SKM-1 (cell line): ENCODE results near the gene ARPC4.
"Not testable (repeated sequence)": the region's sequence is repeated elsewhere in the genome, so short reads cannot be mapped to it uniquely, and the experiment has no call there.

Experiments
- DNase-seq: peaks from one replicate; lab custom pipeline; 2025; ENCODE audit not compliant: unreplicated experiment; lab: John Stamatoyannopoulos, UW

Gene ARPC4

GRCh38 chr3:9851926-9852325, 59.0 kb downstream of the ARPC4 start:
- DNase-seq = not testable (repeated sequence)

GRCh38 chr3:9852528-9852927, 59.6 kb downstream of the ARPC4 start:
- DNase-seq = no peak

- not testable (repeated sequence) for DNase-seq
Measured at GRCh38 chr3:9854291-9854940, 61.5 kb downstream of the ARPC4 start.

GRCh38 chr3:9855594-9855993, 62.7 kb downstream of the ARPC4 start:
- DNase-seq = no peak
